CD4-positive, alpha-beta T cell treated with Interleukin-21 for 1 hour (primary cell): ENCODE data around the gene C1orf21.

ENCODE experiments used
- DNase-seq: peaks from one replicate; pipeline ENCODE4 v3.0.0-alpha.2; 2020

Gene C1orf21

DNA sequence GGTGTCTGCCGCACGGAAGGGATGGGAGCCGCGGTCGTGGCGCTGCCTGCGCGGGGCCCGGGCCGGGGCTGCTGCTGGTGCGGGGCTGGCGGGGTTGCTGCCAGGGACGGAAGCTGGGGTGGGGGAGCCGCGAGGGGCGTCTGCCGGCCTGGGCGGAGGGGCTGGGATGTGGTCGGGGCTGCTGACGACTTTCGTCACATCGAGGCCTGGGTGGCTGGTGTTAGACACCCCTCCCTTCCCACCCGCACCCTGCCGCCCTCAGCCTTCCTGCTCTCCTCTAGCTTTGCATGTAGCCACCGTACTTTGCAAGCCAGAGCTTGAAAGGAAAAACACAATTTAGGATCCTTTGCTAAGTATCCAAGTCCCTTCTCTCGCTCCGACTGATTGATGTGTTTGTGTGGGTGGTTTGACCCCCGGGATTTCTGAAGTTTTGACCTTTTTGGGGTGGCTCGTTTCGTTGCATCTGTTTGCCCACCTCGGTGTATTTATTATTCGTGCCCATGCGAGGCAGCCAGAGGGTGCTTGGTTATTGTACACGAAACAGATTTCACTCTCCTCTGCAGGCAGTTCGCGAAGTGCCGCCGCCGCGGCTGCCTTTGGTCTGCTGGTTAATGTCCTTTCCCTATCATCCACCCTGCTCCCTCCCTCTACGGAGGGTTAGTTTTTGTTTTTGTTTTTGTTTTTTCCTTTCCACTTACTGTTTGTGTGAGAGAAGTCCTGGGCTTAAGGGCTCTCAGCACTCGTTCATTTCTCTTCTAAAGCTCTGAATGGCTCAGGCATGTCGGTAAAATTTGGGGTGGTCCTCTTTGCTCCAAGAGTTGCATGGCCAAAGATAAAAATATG, 868 bp downstream of the C1orf21 start:
- DNase-seq: peak; percentile 61

DNA sequence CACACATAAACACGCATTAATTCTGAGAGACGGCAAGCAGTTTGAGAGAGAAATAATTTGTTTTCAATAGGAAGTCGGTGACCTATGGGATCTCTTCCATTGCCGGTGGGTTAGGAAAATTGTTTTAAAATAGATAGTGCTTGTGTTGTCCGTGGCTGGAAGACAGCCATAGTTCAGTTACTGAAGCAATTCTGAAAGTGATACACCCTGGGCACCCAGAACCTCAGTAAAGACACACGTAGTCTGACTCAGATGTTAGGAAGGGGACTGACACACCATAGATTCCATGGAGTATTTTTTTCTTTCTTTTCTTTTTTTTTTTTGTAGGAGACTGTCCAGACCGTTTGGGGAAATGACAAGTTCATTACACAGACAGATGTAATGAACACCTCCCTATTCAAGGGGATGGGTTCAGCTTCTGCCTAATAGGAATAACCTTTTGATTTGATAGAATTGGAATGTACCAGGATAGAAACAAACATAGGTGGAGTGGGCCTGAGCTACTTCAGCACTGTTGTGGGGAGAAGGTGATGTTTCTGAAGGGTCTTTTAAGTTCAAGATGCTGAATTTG, 1.6 kb downstream of the C1orf21 start:
- no peak for DNase-seq

DNA sequence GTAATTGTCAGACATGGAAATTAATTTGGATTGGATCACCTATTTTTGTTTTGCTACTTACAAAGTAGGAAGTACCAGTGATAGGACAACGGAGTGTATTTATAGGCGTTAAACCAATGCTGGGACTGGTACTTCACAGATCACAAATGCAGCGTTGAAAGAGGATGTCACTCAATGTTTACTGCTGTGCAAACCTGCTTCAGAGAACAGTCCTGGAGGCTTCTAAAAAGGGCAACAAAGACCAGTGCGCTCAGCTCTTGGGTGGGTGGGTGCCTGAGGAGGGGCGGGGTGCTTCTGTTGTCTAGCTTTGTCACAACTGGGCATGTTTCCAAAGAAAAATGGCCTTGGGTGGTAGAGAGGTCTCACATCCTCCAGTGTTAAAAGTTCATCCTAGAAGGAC, 2.1 kb downstream of the C1orf21 start:
- DNase-seq: peak; percentile 22

DNA sequence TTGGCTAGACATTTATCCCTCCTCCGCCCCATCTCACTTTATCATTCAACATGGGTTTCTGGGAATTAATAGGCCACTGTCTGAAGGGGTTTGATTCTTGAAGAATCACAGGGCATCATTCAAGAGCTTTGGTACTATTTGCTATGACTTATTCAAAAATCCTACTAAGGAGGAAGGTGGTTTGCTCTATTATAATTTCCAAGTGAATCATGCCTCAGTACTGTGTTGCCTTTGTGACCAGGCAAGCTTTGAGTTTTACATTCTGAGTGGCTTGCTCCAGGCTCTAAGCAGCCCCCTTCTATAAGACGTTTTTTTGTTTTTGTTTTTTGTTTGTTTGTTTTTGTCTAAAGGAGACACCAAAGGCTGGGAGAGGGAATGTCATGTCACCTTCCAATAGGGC, 2.6 kb downstream of the C1orf21 start:
- DNase-seq: no peak

GRCh38 chr1:184390889-184391288, 4.1 kb downstream of the C1orf21 start:
- DNase-seq: no peak

DNA sequence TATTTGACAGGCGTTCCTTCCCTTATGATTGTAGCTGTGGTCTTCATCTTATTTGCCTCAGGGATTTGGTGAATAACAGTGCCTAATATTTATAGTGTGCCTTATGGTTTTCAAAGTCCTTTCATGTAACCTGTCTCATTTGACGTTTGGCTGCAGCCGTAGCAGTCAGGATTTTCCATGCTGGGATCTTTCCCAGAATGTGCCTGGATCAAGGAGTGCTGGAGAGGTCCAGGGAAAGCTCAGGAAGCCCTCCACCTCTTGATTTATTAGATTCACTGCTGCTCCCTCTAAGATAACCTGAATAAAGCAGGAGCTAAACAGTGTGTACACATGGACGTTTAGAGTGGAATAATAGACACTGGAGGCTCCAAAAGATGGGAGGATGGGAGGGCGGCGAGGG, 5.2 kb downstream of the C1orf21 start:
- DNase-seq: no peak

GRCh38 chr1:184392779-184393522, 6.1 kb downstream of the C1orf21 start:
- no peak for DNase-seq

DNA sequence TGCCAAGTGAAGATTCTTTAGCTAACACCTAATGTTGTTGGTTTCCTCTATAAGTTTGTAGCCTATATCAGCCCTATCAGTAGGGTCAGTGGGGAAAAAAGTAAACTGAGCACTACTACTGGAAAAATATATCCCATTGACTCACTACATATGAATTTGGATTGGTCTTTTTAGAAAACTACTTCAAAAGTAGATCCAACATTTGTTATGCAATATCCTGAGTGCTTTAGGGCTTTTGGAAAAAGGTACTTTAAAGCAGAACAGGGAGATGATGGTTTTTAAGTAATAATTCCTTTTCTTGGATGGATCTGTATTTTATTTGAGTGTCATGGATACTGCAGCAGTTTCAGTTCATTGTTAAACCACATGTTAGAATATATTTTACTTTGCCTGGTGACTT, 7.1 kb downstream of the C1orf21 start:
- no peak for DNase-seq

DNA sequence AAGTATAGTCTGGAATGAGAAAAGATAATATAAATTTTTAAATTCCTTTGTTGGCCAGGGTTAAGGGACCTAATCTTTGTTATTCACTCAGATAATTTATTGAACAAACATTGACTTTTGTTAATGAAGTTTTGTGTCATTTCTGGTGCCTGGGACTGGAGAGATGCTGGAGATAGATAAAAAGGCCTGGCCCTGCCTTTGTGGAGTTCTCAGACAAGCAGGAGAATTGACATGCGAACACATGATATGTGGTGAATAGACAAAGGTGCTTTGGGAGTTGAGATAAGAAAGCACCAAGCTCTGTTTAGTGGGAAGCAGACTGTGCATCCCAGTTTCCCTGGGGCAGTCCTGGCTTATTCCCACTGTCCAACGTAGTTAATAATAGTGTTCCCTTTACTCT, 8.5 kb downstream of the C1orf21 start:
- DNase-seq: no peak

GRCh38 chr1:184395937-184396480, 9.2 kb downstream of the C1orf21 start:
- no peak for DNase-seq

- no peak for DNase-seq
Measured at GRCh38 chr1:184399192-184399847, 12.5 kb downstream of the C1orf21 start.

DNA sequence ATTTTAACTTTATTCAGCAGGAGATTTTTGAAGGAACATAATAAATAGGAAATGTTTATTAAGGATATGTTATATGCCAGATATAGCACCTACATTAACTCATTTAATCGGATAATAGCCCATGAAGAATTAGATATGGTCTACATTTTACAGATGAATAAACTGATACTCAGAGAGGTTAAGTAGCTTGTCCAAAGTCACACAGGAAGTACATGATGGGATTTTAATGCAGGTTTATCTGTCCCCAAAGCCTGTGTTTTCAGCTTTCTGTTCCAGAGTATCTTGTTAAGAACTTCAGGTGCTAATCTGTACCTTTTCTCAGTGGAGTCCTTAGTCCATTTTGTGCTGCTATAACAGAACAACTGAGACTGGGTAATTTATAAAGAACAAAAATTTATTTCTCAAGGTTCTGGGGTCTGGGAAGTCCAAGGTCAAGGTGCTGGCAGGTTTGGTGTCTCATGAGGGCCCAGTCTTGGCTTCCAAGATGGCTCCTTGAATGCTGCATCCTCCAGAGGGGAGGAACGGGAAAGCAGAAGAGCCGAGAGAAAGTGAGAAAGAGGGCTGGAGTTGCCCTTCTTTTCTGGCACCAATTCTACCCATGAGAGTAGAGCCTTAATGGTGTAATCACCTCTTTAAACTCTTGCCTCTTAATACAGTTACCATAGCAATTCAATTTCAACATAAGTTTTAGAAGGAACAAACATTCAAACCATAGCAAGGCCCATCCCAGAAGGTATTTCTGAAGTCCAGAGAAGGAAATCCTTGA, 17.3 kb downstream of the C1orf21 start:
- DNase-seq: no peak

DNA sequence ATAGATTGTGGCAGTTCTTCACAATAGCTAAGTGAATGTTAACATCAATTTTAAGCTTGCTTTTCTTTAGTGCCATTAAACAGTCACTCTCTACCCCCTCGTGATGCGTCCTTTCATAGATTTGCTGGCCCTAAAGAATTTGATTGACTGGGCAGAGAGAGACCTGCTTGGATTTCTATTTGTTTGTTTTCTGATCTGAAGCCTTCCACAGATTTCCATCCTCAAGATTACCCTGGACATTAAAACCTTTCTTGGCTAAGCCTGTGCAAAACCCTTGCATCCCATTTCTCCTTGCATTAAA, 17.8 kb downstream of the C1orf21 start:
- no peak for DNase-seq

- no peak for DNase-seq
Measured at GRCh38 chr1:184405094-184405800, 18.4 kb downstream of the C1orf21 start.

- no peak for DNase-seq
Measured at GRCh38 chr1:184405801-184406142, 18.9 kb downstream of the C1orf21 start.

DNA sequence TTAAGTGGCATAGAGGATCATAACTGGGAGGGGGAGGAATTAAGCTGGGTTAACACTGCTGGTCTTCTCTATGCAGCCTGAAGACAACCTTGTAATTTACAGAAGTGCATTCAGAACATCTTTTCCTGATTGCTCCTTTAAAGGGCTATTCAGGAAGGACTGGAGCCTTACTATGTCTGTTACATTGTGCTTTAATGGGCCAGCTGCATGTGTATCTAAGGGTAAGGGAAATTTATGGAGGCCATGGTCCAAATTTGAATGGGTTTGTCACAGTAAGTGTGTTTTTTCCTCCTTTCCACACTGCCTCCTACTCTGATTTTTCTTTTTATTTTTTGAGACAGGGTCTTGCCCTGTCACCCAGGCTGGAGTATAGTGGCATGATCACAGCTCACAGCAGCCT, 19.6 kb downstream of the C1orf21 start:
- DNase-seq: no peak

- no peak for DNase-seq
Measured at GRCh38 chr1:184407816-184408510, 21.1 kb downstream of the C1orf21 start.

DNA sequence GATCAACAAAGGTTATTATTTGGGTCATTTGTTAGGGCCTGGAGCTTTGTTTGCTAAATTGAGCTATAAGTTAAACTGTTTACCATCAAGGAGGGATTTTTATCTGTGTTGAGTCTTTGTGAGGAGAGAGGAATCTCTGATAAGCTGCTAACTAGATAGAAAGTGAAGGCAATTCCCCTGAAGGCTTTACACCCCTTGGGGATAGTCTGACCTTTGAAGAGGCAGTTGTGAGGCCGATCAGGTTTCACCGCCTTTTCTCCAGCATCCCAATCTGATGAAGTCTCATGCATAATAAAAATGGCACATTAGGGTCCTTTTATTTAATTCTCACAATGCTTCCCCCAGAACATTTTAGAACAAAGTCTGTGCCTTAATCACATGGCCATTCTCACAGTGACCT, 21.8 kb downstream of the C1orf21 start:
- DNase-seq: no peak

DNA sequence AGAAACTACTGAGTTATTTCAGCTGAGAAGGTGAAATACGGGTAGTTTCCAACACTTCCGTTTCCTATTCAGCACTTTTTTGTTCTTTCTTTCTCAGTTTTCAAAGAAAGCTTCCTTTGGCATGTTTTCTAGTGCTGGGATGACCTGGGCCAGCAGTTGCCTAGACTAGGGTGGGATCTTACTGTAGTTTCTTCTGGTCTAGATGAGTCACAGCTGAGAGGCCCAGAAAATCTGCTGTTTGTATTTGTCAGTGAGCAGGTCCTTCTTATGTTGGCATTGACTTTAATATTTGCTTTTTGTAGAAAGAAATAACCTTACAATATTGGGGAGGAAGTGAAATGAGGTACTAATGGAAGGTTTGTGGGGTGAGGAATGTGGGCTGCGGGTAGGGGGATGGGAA, 22.2 kb downstream of the C1orf21 start:
- no peak for DNase-seq

GRCh38 chr1:184412472-184412871, 25.6 kb downstream of the C1orf21 start:
- DNase-seq: no peak

GRCh38 chr1:184416481-184416880, 29.7 kb downstream of the C1orf21 start:
- DNase-seq: no peak
